IPS-NIHi7 (cell line): Measurements from ENCODE around the gene GPR162.

Source experiments
- DNase-seq: peaks from one replicate; pipeline ENCODE4 v3.0.0; 2012; ENCODE audit warnings: mixed read lengths; ENCODE audit errors: extremely low spot score

Gene GPR162

GRCh38 chr12:6822426-6823135, 960 bp downstream of the GPR162 start:
- DNase-seq, result no peak

GRCh38 chr12:6823182-6824084, 1.8 kb downstream of the GPR162 start:
- no peak for DNase-seq

GRCh38 chr12:6824085-6824775, 2.6 kb downstream of the GPR162 start:
- no peak for DNase-seq

GRCh38 chr12:6824901-6825381, 3.3 kb downstream of the GPR162 start:
- DNase-seq, result no peak

- DNase-seq, result peak; percentile 90
Observed at GRCh38 chr12:6825398-6826124, 3.9 kb downstream of the GPR162 start.

- no peak for DNase-seq
Observed at GRCh38 chr12:6826125-6826733, 4.6 kb downstream of the GPR162 start.

GRCh38 chr12:6826734-6827436, 5.3 kb downstream of the GPR162 start:
- DNase-seq, result no peak

- peak; percentile 82 for DNase-seq
Observed at GRCh38 chr12:6827437-6827911, 5.9 kb downstream of the GPR162 start.

- DNase-seq, result peak; percentile 60
Observed at GRCh38 chr12:6827982-6828780, 6.6 kb downstream of the GPR162 start, which contains the start of gene P3H3. TSS of gene P3H3 (plus strand) at chr12:6828407. CDS start at chr12:6828441, 34 bp downstream.

- peak; percentile 73 for DNase-seq
Observed at GRCh38 chr12:6828781-6829535, 7.3 kb downstream of the GPR162 start.

GRCh38 chr12:6829536-6830220, 8.1 kb downstream of the GPR162 start:
- DNase-seq, result no peak

GRCh38 chr12:6830286-6830890, 8.8 kb downstream of the GPR162 start:
- DNase-seq, result no peak

- DNase-seq, result no peak
Observed at GRCh38 chr12:6830999-6831398, 9.4 kb downstream of the GPR162 start.

GRCh38 chr12:6831450-6831995, 9.9 kb downstream of the GPR162 start:
- DNase-seq, result no peak

- DNase-seq, result no peak
Observed at GRCh38 chr12:6832125-6832524, 10.5 kb downstream of the GPR162 start.

GRCh38 chr12:6833189-6833890, 11.7 kb downstream of the GPR162 start:
- no peak for DNase-seq

GRCh38 chr12:6834254-6834653, 12.6 kb downstream of the GPR162 start:
- DNase-seq, result no peak
